ENCODE data around the gene NFIC. TPM values are rescaled to one million over a fixed set of nuclear protein-coding genes. Genes with fewer than 3 reads are reported as not detected.

The NFIC gene
- total RNA-seq, 6 experiments from 2014 or later, result 94.6 to 168 (median 120) TPM

- Histone ChIP-seq H3K4me1 (peaks cover 0 to 27% (median 3%) of the 10 kb centered on the region in 4 donors), H3K9me3 (no peaks in the 10 kb centered on the region), H3K4me3 (peak overlapping the region in 1 of 3 donors; percentile 77), H3K27ac (peak overlapping the region in 2 of 3 donors; percentile 92 to 99), H3K36me3 (no peaks in the 10 kb centered on the region), H3K27me3 (no peaks in the 10 kb centered on the region)
- intact Hi-C loops (cut with DNase I), result loop anchor here in 1 of 2 donors (10.0 kb wide), 1 partner anchor 62 kb away; no protein-coding TSS in a partner anchor
- TF ChIP-seq CTCF (IDR thresholded peaks at IDR 0.05) (no peak), POLR2A (IDR thresholded peaks at IDR 0.05) (no peak)
- DNase-seq, result no peak
- ATAC-seq, result no peak
- 32% methylated on average over 5 of the region's 9 CpGs for WGBS (ENCODE audit: insufficient coverage, low coverage, low lambda C conversion rate, missing lambda C conversion rate)
Observed at GRCh38 chr19:3362217-3362906, 4.0 kb upstream of the NFIC start.

- intact Hi-C loops (cut with DNase I), result loop anchor here in 1 of 2 donors (10.0 kb wide), 1 partner anchor 61 kb away; no protein-coding TSS in a partner anchor
- 39% methylated on average over 6 of the region's 16 CpGs for WGBS (ENCODE audit: insufficient coverage, low coverage, low lambda C conversion rate, missing lambda C conversion rate)
Observed at GRCh38 chr19:3363841-3364500, 2.4 kb upstream of the NFIC start.

GRCh38 chr19:3364501-3364858 lies 1.9 kb upstream of the NFIC start:
- H3K36me3 ChIP-seq, result no peaks in the 10 kb centered on the region
- no peaks in the 10 kb centered on the region for H3K27me3 ChIP-seq
- intact Hi-C loops (cut with DNase I), result loop anchor here in 1 of 2 donors (10.0 kb wide), 1 partner anchor 60 kb away; no protein-coding TSS in a partner anchor
- 81% methylated on average over 4 of the region's 4 CpGs for WGBS (ENCODE audit: insufficient coverage, low coverage, low lambda C conversion rate, missing lambda C conversion rate)
- H3K9me3 ChIP-seq, result no peaks in the 10 kb centered on the region
- peaks cover 0 to 17% (median 5%) of the 10 kb centered on the region in 4 donors for H3K4me1 ChIP-seq
- no peak for ATAC-seq
- peak overlapping the region in 1 of 3 donors; percentile 97 for H3K27ac ChIP-seq
- no peak for DNase-seq
- H3K4me3 ChIP-seq, result no peak overlapping the region
- TF ChIP-seq POLR2A (IDR thresholded peaks at IDR 0.05) (no peak), CTCF (IDR thresholded peaks at IDR 0.05) (no peak)

More at GRCh38 chr19:3363841-3364500, 2.4 kb upstream of the NFIC start:
- H3K4me1 ChIP-seq, result peaks cover 0 to 17% (median 5%) of the 10 kb centered on the region in 4 donors
- no peak for TF ChIP-seq CTCF (IDR thresholded peaks at IDR 0.05)
- TF ChIP-seq POLR2A (IDR thresholded peaks at IDR 0.05), result no peak
- DNase-seq (no peak), ATAC-seq (no peak)
- no peaks in the 10 kb centered on the region for H3K27me3 ChIP-seq
- peak overlapping the region in 2 of 3 donors; percentile 15 to 55 for H3K27ac ChIP-seq
- no peaks in the 10 kb centered on the region for H3K36me3 ChIP-seq
- H3K9me3 ChIP-seq, result no peaks in the 10 kb centered on the region
- H3K4me3 ChIP-seq, result no peak overlapping the region

GRCh38 chr19:3365093-3365835 lies 1.1 kb upstream of the NFIC start:
- TF ChIP-seq CTCF (IDR thresholded peaks at IDR 0.05) (no peak), POLR2A (IDR thresholded peaks at IDR 0.05) (no peak)
- ATAC-seq (no peak), DNase-seq (no peak)
- Histone ChIP-seq H3K4me1 (peaks cover 0 to 17% (median 5%) of the 10 kb centered on the region in 4 donors), H3K9me3 (no peaks in the 10 kb centered on the region), H3K27me3 (no peaks in the 10 kb centered on the region), H3K27ac (peak overlapping the region; percentile 89 to 97 (median 95)), H3K36me3 (no peaks in the 10 kb centered on the region), H3K4me3 (peak overlapping the region; percentile 81 to 90 (median 90))
- WGBS (ENCODE audit: insufficient coverage, low coverage, low lambda C conversion rate, missing lambda C conversion rate), result 15% methylated on average over 5 of the region's 9 CpGs
- intact Hi-C loops (cut with DNase I), result loop anchor here in 1 of 2 donors (5.0 to 10.0 kb wide), 2 partner anchors 37 to 60 kb away; no protein-coding TSS in a partner anchor

All from right lobe of liver (tissue), 6 donors.